Progenitor cell of endocrine pancreas (in vitro differentiated cells): Measurements from ENCODE around the gene BABAM1. TPM values are rescaled to one million over a fixed set of nuclear protein-coding genes. Genes with fewer than 3 reads are reported as not detected.
A peak's percentile ranks its signal among the peaks of the same experiment; 100 is the strongest.

ENCODE experiments used
- DNase-seq: peaks from one replicate; pipeline ENCODE4 v3.0.0; 2021; ENCODE audit warnings: low spot score; ENCODE audit not compliant: unreplicated experiment
- H3K27ac Mint-ChIP-seq: 2 replicates; pipeline ENCODE4 v1.8.0; 2021; ENCODE audit warnings: mild to moderate bottlenecking, moderate library complexity, mixed read lengths
- H3K27me3 Mint-ChIP-seq: 2 replicates; pipeline ENCODE4 v1.8.0; 2021; ENCODE audit warnings: mixed read lengths
- H3K36me3 Mint-ChIP-seq: 2 replicates; pipeline ENCODE4 v1.8.0; 2022; ENCODE audit warnings: mixed read lengths; ENCODE audit not compliant: insufficient read depth
- H3K4me1 Mint-ChIP-seq: 2 replicates; pipeline ENCODE4 v1.8.0; 2021; ENCODE audit warnings: low read depth, mixed read lengths
- H3K4me3 Mint-ChIP-seq: 2 replicates; pipeline ENCODE4 v1.8.0; 2021; ENCODE audit warnings: low read depth, mild to moderate bottlenecking, moderate library complexity, mixed read lengths
- H3K9me3 Mint-ChIP-seq: 2 replicates; pipeline ENCODE4 v1.8.0; 2021; ENCODE audit warnings: low read depth, mixed read lengths
- total RNA-seq: library from RNA; stranded (reverse); gene quantifications from 2 replicates; pipeline ENCODE4 v1.2.1, GENCODE V29; 2021
- TF ChIP-seq, protein P1 (sequence below): fragments of 200-600 bp; sonication (generic); IDR thresholded peaks from one replicate; pipeline ENCODE4 v1.5.0; 2021; ENCODE audit warnings: antibody characterized with exemption, mild to moderate bottlenecking; ENCODE audit not compliant: unreplicated experiment

The BABAM1 gene
- total RNA-seq, 1 donor from 2014 or later, result 113 TPM

DNA sequence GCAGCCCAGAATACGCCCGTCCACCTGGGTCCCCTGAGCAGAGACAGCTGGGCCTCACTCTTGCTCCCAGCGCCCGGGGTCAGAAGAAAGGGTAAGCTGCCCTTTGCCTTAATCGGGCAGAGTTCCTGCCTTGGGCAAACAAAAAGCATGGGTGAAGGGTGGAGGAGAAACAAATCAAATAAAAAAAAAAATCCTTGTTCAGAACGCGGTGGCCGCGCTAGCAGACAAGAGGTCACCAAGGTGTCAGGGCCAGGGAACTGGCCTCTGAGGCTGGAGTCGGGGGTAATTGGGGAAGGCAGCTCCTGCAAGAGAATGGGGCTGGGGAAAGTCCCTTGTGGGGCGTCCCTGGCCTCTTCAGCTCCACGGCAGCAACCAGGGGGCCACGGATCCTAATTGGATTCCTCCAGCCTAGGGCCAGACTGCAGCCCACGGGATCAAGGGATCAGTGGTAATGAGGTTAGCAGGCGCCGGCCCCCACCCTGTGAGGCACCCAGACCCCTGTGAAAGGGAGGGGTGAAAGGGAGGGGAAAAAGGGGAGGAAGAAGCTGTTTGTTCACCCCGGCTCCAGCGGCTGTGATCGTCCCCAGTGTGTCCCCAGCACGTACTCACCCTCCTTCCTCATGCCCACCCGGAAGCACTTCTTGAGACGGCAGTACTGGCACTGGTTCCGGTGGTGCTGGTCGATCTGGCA lies 27.0 kb upstream of the BABAM1 start:
- no peak for DNase-seq
- Mint-ChIP-seq H3K27me3 (no peaks in the 10 kb centered on the region), H3K36me3 (peaks cover 12% of the 10 kb centered on the region), H3K9me3 (no peaks in the 10 kb centered on the region), H3K4me3 (peak overlapping the region; percentile 64), H3K4me1 (peaks cover 51% of the 10 kb centered on the region), H3K27ac (peak overlapping the region; percentile 97)
- TF ChIP-seq, protein P1, sequence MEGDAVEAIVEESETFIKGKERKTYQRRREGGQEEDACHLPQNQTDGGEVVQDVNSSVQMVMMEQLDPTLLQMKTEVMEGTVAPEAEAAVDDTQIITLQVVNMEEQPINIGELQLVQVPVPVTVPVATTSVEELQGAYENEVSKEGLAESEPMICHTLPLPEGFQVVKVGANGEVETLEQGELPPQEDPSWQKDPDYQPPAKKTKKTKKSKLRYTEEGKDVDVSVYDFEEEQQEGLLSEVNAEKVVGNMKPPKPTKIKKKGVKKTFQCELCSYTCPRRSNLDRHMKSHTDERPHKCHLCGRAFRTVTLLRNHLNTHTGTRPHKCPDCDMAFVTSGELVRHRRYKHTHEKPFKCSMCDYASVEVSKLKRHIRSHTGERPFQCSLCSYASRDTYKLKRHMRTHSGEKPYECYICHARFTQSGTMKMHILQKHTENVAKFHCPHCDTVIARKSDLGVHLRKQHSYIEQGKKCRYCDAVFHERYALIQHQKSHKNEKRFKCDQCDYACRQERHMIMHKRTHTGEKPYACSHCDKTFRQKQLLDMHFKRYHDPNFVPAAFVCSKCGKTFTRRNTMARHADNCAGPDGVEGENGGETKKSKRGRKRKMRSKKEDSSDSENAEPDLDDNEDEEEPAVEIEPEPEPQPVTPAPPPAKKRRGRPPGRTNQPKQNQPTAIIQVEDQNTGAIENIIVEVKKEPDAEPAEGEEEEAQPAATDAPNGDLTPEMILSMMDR, result no peak

DNA sequence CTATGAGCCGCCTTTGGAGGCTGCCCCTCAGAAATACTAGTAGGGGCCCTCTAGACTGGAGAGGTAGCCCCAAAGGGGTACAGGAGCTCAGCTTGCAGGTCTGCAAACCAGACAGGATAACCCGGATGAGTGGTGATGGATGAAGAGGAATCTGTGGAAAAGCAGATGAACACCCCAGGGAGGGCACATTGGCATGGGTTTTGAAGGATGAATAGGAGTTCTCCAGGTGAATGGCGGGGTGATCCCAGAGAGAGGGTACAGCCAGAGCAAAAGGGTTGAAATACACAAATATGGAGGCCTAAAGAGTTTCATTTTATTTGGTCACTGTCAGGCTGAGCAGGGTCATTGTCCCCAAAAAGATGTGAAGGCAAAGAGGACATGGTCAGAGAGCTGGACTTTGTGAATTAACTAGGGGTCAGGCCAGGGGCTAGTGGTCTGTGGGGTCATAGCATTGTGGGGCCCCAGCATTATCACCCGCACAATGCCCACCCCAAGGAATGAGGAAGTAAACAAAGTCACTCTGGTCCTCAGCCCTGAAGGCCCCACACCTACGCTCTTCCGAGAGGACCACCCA lies 26.3 kb upstream of the BABAM1 start:
- no peaks in the 10 kb centered on the region for H3K27me3 Mint-ChIP-seq
- no peaks in the 10 kb centered on the region for H3K9me3 Mint-ChIP-seq
- no peak for DNase-seq
- peak overlapping the region; percentile 64 for H3K4me3 Mint-ChIP-seq
- H3K36me3 Mint-ChIP-seq, result peaks cover 12% of the 10 kb centered on the region
- TF ChIP-seq, protein P1, result no peak
- peaks cover 51% of the 10 kb centered on the region for H3K4me1 Mint-ChIP-seq
- peak overlapping the region; percentile 97 for H3K27ac Mint-ChIP-seq

- Mint-ChIP-seq H3K36me3 (peaks cover 11% of the 10 kb centered on the region), H3K27ac (peak overlapping the region; percentile 99), H3K4me1 (peaks cover 53% of the 10 kb centered on the region), H3K4me3 (peak overlapping the region; percentile 99), H3K9me3 (no peaks in the 10 kb centered on the region), H3K27me3 (no peaks in the 10 kb centered on the region)
- TF ChIP-seq, protein P1, result no peak
- DNase-seq, result no peak
Measured at GRCh38 chr19:17242431-17243208, 24.6 kb upstream of the BABAM1 start.

- peak overlapping the region; percentile 99 for H3K27ac Mint-ChIP-seq
- peaks cover 4% of the 10 kb centered on the region for H3K36me3 Mint-ChIP-seq
- TF ChIP-seq, protein P1, result no peak
- no peaks in the 10 kb centered on the region for H3K9me3 Mint-ChIP-seq
- no peak for DNase-seq
- H3K27me3 Mint-ChIP-seq, result no peaks in the 10 kb centered on the region
- H3K4me1 Mint-ChIP-seq, result peaks cover 50% of the 10 kb centered on the region
- H3K4me3 Mint-ChIP-seq, result peak overlapping the region; percentile 99
Measured at GRCh38 chr19:17243211-17243829, 23.9 kb upstream of the BABAM1 start.
